H1 (cell line): ENCODE results near the gene DNM1L. TPM values are rescaled to one million over a fixed set of nuclear protein-coding genes. Genes with fewer than 3 reads are reported as not detected.

ENCODE experiments used
- CTCF ChIA-PET: fragments of 300-600 bp; sonication (Branson Sonifier 250); formaldehyde crosslinking; loops from one replicate; lab custom pipeline; 2021; ENCODE audit not compliant: partially characterized antibody; lab: Charles Lee
- POLR2A ChIA-PET: fragments of 300-600 bp; sonication (Branson Sonifier 250); formaldehyde crosslinking; loops from one replicate; lab custom pipeline; 2021; ENCODE audit warnings: inconsistent platforms; ENCODE audit not compliant: partially characterized antibody; lab: Charles Lee
- DNase-seq, 2 experiments: peaks; one replicate each; pipeline versions ENCODE4 v3.0.0 to v3.0.0-alpha.2; 2010 to 2022; ENCODE audit warnings: low spot score in 2 of 2, low read depth in 1 of 2, mixed read lengths in 1 of 2
- FAIRE-seq: peaks from 2 replicates; lab custom pipeline; 2011; peaks lifted over from hg19 to GRCh38; lab: Jason Lieb, UNC
- H2AFZ ChIP-seq: 2 replicates; pipeline ENCODE4 v1.8.1; 2012; ENCODE audit warnings: low read length, inconsistent platforms
- H2AK5ac ChIP-seq: 2 replicates; pipeline ENCODE4 v1.6.1; 2013; ENCODE audit warnings: low read depth, low read length
- H2BK120ac ChIP-seq: replicated peaks from 2 replicates; pipeline ENCODE3; 2013; ENCODE audit warnings: low read depth, low read length, inconsistent platforms
- H2BK12ac ChIP-seq: 2 replicates; pipeline ENCODE4 v1.6.1; 2013; ENCODE audit warnings: low read depth, low read length
- H2BK15ac ChIP-seq: 2 replicates; pipeline ENCODE4 v1.6.1; 2013; ENCODE audit warnings: low read length
- H2BK20ac ChIP-seq: 2 replicates; pipeline ENCODE4 v1.6.1; 2013; ENCODE audit warnings: low read length
- H2BK5ac ChIP-seq: 2 replicates; pipeline ENCODE4 v1.6.1; 2013; ENCODE audit warnings: low read depth, low read length
- H3K14ac ChIP-seq: 2 replicates; pipeline ENCODE4 v1.6.1; 2013; ENCODE audit warnings: inconsistent platforms; ENCODE audit not compliant: insufficient read length
- H3K18ac ChIP-seq: 2 replicates; pipeline ENCODE4 v1.6.1; 2013; ENCODE audit warnings: low read length; ENCODE audit errors: extremely low read depth
- H3K23ac ChIP-seq: 2 replicates; pipeline ENCODE4 v1.6.1; 2013; ENCODE audit warnings: inconsistent platforms; ENCODE audit not compliant: insufficient read length
- H3K23me2 ChIP-seq: 2 replicates; pipeline ENCODE4 v1.6.1; 2013; ENCODE audit warnings: low read depth, low read length
- H3K27ac ChIP-seq: 2 replicates; pipeline ENCODE4 v1.6.1; 2011; ENCODE audit warnings: low read depth, low read length, inconsistent platforms
- H3K27me3 ChIP-seq, 4 experiments: replicated peaks in 1 of 4; 1 replicate in 1 of 4; 2 replicates in 3 of 4; pipeline versions ENCODE4 v1.6.1 to v1.8.1; 2011 to 2013; ENCODE audit warnings: low read length in 3 of 4, mild to moderate bottlenecking in 3 of 4, inconsistent platforms in 2 of 4, mixed read lengths in 2 of 4, moderate library complexity in 1 of 4; ENCODE audit not compliant: control insufficient read depth in 3 of 4, insufficient read depth in 3 of 4; ENCODE audit errors: extremely low read depth in 1 of 4
- H3K36me3 ChIP-seq, 4 experiments: 2 replicates each; pipeline versions ENCODE4 v1.6.1 to v1.8.1; 2011 to 2013; ENCODE audit warnings: mild to moderate bottlenecking in 4 of 4, low read length in 3 of 4, moderate library complexity in 2 of 4, control low read depth in 1 of 4, inconsistent platforms in 1 of 4; ENCODE audit not compliant: insufficient read depth in 4 of 4, control insufficient read depth in 2 of 4
- H3K4ac ChIP-seq: replicated peaks from 2 replicates; pipeline ENCODE3; 2013; ENCODE audit warnings: low read length, low read depth, mixed read lengths, inconsistent platforms; ENCODE audit not compliant: insufficient read length
- H3K4me1 ChIP-seq, 4 experiments: replicated peaks in 1 of 4; 1 replicate in 1 of 4; 2 replicates in 3 of 4; pipeline versions ENCODE4 v1.6.1 to v1.8.1; 2011 to 2013; ENCODE audit warnings: low read length in 3 of 4, inconsistent platforms in 2 of 4, mixed read lengths in 1 of 4; ENCODE audit not compliant: insufficient read depth in 4 of 4, control insufficient read depth in 3 of 4
- H3K4me2 ChIP-seq, 2 experiments: 2 replicates each; pipeline versions ENCODE4 v1.6.1 to v1.8.1; 2011 to 2013; ENCODE audit warnings: low read depth in 2 of 2, low read length in 2 of 2, control low read depth in 1 of 2, inconsistent platforms in 1 of 2, mild to moderate bottlenecking in 1 of 2; ENCODE audit not compliant: insufficient read depth in 1 of 2
- H3K4me3 ChIP-seq, 4 experiments: fragments of 200-600, 300-600 bp in 1 of 4; sonication (generic), shearing (Covaris generic), sonication (Bioruptor Twin) in 1 of 4; 2 replicates each; pipeline versions ENCODE4 v1.5.1 to v1.8.1; 2011 to 2016; ENCODE audit warnings: low read length in 4 of 4, low read depth in 3 of 4, control low read depth in 2 of 4, inconsistent platforms in 2 of 4, mild to moderate bottlenecking in 2 of 4, mixed read lengths in 1 of 4, moderate library complexity in 1 of 4; ENCODE audit not compliant: insufficient read depth in 2 of 4; ENCODE audit errors: extremely low read depth in 1 of 4
- H3K56ac ChIP-seq: replicated peaks from 2 replicates; pipeline ENCODE3; 2013; ENCODE audit warnings: low read depth, mild to moderate bottlenecking, mixed read lengths, low read length, inconsistent platforms; ENCODE audit not compliant: insufficient read length
- H3K79me1 ChIP-seq: 2 replicates; pipeline ENCODE4 v1.6.1; 2013; ENCODE audit warnings: low read depth, low read length, control low read depth
- H3K79me2 ChIP-seq, 2 experiments: 2 replicates each; pipeline versions ENCODE4 v1.6.1 to v1.8.1; 2012 to 2013; ENCODE audit warnings: low read length in 2 of 2, mild to moderate bottlenecking in 2 of 2, inconsistent platforms in 1 of 2; ENCODE audit not compliant: insufficient read depth in 2 of 2, control insufficient read depth in 1 of 2
- H3K9ac ChIP-seq, 4 experiments: replicated peaks in 1 of 4; 1 replicate in 1 of 4; 2 replicates in 3 of 4; pipeline versions ENCODE4 v1.6.1 to v1.8.1; 2011 to 2013; ENCODE audit warnings: low read depth in 3 of 4, low read length in 3 of 4, control low read depth in 2 of 4, mild to moderate bottlenecking in 2 of 4, moderate library complexity in 2 of 4, inconsistent platforms in 1 of 4; ENCODE audit errors: extremely low read depth in 1 of 4
- H3K9me3 ChIP-seq, 2 experiments: 2 replicates each; pipeline versions ENCODE4 v1.6.1 to v1.8.1; 2012 to 2013; ENCODE audit warnings: mild to moderate bottlenecking in 2 of 2, moderate library complexity in 2 of 2, control low read depth in 1 of 2, inconsistent platforms in 1 of 2, low read depth in 1 of 2, low read length in 1 of 2, mixed read lengths in 1 of 2; ENCODE audit not compliant: insufficient read depth in 2 of 2
- H4K20me1 ChIP-seq, 2 experiments: replicated peaks in 1 of 2; 2 replicates each; pipeline versions ENCODE3 to v1.8.1; 2011 to 2013; ENCODE audit warnings: inconsistent platforms in 2 of 2, low read length in 2 of 2, mild to moderate bottlenecking in 1 of 2; ENCODE audit not compliant: insufficient read depth in 2 of 2, control insufficient read depth in 1 of 2
- H4K5ac ChIP-seq: 2 replicates; pipeline ENCODE4 v1.6.1; 2013; ENCODE audit warnings: low read length, low read depth, mixed read lengths, inconsistent platforms; ENCODE audit not compliant: insufficient read length
- H4K8ac ChIP-seq: 2 replicates; pipeline ENCODE4 v1.8.0; 2013; ENCODE audit warnings: mild to moderate bottlenecking, moderate library complexity, low read length, inconsistent platforms; ENCODE audit not compliant: insufficient read depth; ENCODE audit errors: extremely low read depth
- H4K91ac ChIP-seq: replicated peaks from 2 replicates; pipeline ENCODE3; 2013; ENCODE audit warnings: low read length, mixed read lengths, inconsistent platforms; ENCODE audit not compliant: insufficient read length
- ASH2L ChIP-seq: fragments of 200-600, 300-600 bp; sonication (generic); IDR thresholded peaks from one replicate; pipeline ENCODE4 v1.7.1; 2017; ENCODE audit warnings: low read length
- BACH1 ChIP-seq: IDR thresholded peaks from 2 replicates; pipeline ENCODE4 v1.6.1; 2012; ENCODE audit warnings: low read length, improper control_type of control experiment
- BRCA1 ChIP-seq: IDR thresholded peaks from 2 replicates; pipeline ENCODE4 v1.6.1; 2012; ENCODE audit warnings: low read depth, low read length, improper control_type of control experiment
- CBX5 ChIP-seq: fragments of 300-800, 300-1000 bp; sonication (generic); IDR thresholded peaks from 2 replicates; pipeline ENCODE4 v1.7.1; 2016; ENCODE audit warnings: antibody characterized with exemption, low read length, low read depth
- CBX8 ChIP-seq: fragments of 300-800, 300-1000 bp; sonication (generic); IDR thresholded peaks from 2 replicates; pipeline ENCODE4 v1.7.1; 2016; ENCODE audit warnings: low read depth, low read length, borderline replicate concordance
- CHD1 ChIP-seq: IDR thresholded peaks from 2 replicates; pipeline ENCODE4 v1.6.1; 2012; ENCODE audit warnings: low read depth, low read length, improper control_type of control experiment
- CHD2 ChIP-seq: IDR thresholded peaks from 2 replicates; pipeline ENCODE4 v1.6.1; 2012; ENCODE audit warnings: low read length, improper control_type of control experiment
- EP300 ChIP-seq, 2 experiments: IDR thresholded peaks; 1 replicate in 1 of 2; 2 replicates in 1 of 2; pipeline ENCODE4 v1.6.1; 2011 to 2012; ENCODE audit warnings: low read depth in 2 of 2, low read length in 2 of 2, mild to moderate bottlenecking in 2 of 2, borderline replicate concordance in 1 of 2, inconsistent platforms in 1 of 2, moderate library complexity in 1 of 2
- JUND ChIP-seq: IDR thresholded peaks from 2 replicates; pipeline ENCODE4 v1.6.1; 2011; ENCODE audit warnings: mild to moderate bottlenecking, improper control_type of control experiment, low read length
- NRF1 ChIP-seq: IDR thresholded peaks from 2 replicates; pipeline ENCODE4 v1.6.1; 2011; ENCODE audit warnings: mild to moderate bottlenecking, low read depth, low read length, improper control_type of control experiment
- SAP30 ChIP-seq: fragments of 300-600 bp; sonication (generic); IDR thresholded peaks from 2 replicates; pipeline ENCODE4 v1.7.1; 2012; ENCODE audit warnings: low read length, moderate library complexity, mild to moderate bottlenecking, inconsistent platforms; ENCODE audit not compliant: insufficient read depth, insufficient replicate concordance
- SIRT6 ChIP-seq: IDR thresholded peaks from one replicate; pipeline ENCODE4 v1.7.1; 2012; ENCODE audit warnings: low read length, inconsistent platforms
- TAF7 ChIP-seq: optimal IDR thresholded peaks from 2 replicates; pipeline ENCODE3; 2011; ENCODE audit warnings: low read depth, mild to moderate bottlenecking, inconsistent platforms, low read length, moderate library complexity, borderline replicate concordance
- polyA plus RNA-seq, 7 experiments: library from polyadenylated mRNA; depleted of rRNA in 3 of 7; stranded (reverse) in 5 of 7; unstranded in 2 of 7; fragments of >200 nt in 5 of 7; fragments of 200-250 nt in 2 of 7; gene quantifications; 1 replicate in 5 of 7; 2 replicates in 1 of 7; 4 replicates in 1 of 7; pipeline versions ENCODE4 v1.2.1 to v1.2.3, GENCODE V29; 2011 to 2013; ENCODE audit warnings: missing spikeins in 2 of 7, mixed read lengths in 2 of 7
- total RNA-seq: library from RNA; stranded (reverse); fragmentation: NEBNext Ultra II Directional; extraction: Animal tissue kit (Norgen Biotek cat#: 25700); gene quantifications from 2 replicates; pipeline ENCODE4 v1.2.1, GENCODE V29; 2021
- TF ChIP-seq, protein P1 (sequence below): IDR thresholded peaks from 2 replicates; pipeline ENCODE4 v1.6.1; 2012; ENCODE audit warnings: inconsistent platforms
- TF ChIP-seq, protein P2 (sequence below): IDR thresholded peaks from 2 replicates; pipeline ENCODE4 v1.6.1; 2012; ENCODE audit warnings: inconsistent platforms

Gene DNM1L
- total and polyA plus RNA-seq, 2 of the 8 experiments (the other 6 are each of a cell fraction or from before 2014, with no cell fraction given): 23.7 to 93.9 TPM

GRCh38 chr12:32789446-32789845, 110.3 kb downstream of the DNM1L start:
- Histone ChIP-seq H3K9me3 (no peaks in the 10 kb centered on the region), H3K9ac (no peak overlapping the region), H3K4me1 (no peaks in the 10 kb centered on the region), H3K23ac (no peak overlapping the region), H3K4ac (no peak overlapping the region), H3K79me2 (no peaks in the 10 kb centered on the region), H3K27me3 (no peaks in the 10 kb centered on the region), H2BK15ac (no peak overlapping the region), H4K8ac (no peak overlapping the region), H3K14ac (no peak overlapping the region), H3K79me1 (no peaks in the 10 kb centered on the region), H2BK5ac (no peak overlapping the region), H3K4me2 (no peak overlapping the region), H3K4me3 (no peak overlapping the region), H2BK12ac (no peak overlapping the region), H2AK5ac (no peak overlapping the region), H4K91ac (no peak overlapping the region), H2AFZ (no peak overlapping the region), H3K27ac (no peak overlapping the region), H2BK120ac (no peak overlapping the region), H2BK20ac (no peak overlapping the region), H4K20me1 (no peaks in the 10 kb centered on the region), H3K56ac (no peak overlapping the region), H3K18ac (no peak overlapping the region), H3K36me3 (peaks cover 0 to 13% (median 2%) of the 10 kb centered on the region in 4 experiments; a peak in 3 of 8 replicates), H3K23me2 (no peaks in the 10 kb centered on the region), H4K5ac (no peak overlapping the region)
- DNase-seq (no peak), FAIRE-seq (peak; percentile 52)
- POLR2A ChIA-PET: no interaction called here
- TF ChIP-seq TAF7 (no peak), JUND (no peak), BRCA1 (no peak), SAP30 (no peak), NRF1 (no peak), CHD2 (no peak), EP300 (IDR thresholded peaks at IDR 0.05; ENCODE audit: borderline replicate concordance in 1 of 2, low read depth in 2 of 2, low read length in 2 of 2) (no peak), SIRT6 (no peak), BACH1 (no peak), ASH2L (no peak), CBX5 (no peak), CBX8 (no peak), CHD1 (no peak)
- TF ChIP-seq, protein P1, sequence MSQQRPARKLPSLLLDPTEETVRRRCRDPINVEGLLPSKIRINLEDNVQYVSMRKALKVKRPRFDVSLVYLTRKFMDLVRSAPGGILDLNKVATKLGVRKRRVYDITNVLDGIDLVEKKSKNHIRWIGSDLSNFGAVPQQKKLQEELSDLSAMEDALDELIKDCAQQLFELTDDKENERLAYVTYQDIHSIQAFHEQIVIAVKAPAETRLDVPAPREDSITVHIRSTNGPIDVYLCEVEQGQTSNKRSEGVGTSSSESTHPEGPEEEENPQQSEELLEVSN: no peak
- TF ChIP-seq, protein P2, sequence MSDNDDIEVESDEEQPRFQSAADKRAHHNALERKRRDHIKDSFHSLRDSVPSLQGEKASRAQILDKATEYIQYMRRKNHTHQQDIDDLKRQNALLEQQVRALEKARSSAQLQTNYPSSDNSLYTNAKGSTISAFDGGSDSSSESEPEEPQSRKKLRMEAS: no peak
- CTCF ChIA-PET: interaction anchor here (1.4 kb wide), 1 partner anchor 46 kb away, joined by 3 read pairs; no protein-coding TSS in a partner anchor
